DMS114 treated with DMSO at 0.1 percent for 48 hours (cell line): ENCODE results near the gene OR8G5.
"Not testable (repeated sequence)": the region's sequence is repeated elsewhere in the genome, so short reads cannot be mapped to it uniquely, and the experiment has no call there.

Source experiments
- DNase-seq: peaks from one replicate; lab custom pipeline; 2025; ENCODE audit not compliant: unreplicated experiment; lab: John Stamatoyannopoulos, UW

Gene OR8G5, protein sequence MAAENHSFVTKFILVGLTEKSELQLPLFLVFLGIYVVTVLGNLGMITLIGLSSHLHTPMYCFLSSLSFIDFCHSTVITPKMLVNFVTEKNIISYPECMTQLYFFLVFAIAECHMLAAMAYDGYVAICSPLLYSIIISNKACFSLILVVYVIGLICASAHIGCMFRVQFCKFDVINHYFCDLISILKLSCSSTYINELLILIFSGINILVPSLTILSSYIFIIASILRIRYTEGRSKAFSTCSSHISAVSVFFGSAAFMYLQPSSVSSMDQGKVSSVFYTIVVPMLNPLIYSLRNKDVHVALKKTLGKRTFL

GRCh38 chr11:124256076-124256475, at the start of gene OR8G5:
OR8G5 (plus strand) TSS chr11:124256376; CDS start chr11:124264932, 8,556 bp downstream.
- no peak for DNase-seq

GRCh38 chr11:124207102-124207792, 48.9 kb upstream of the OR8G5 start:
- DNase-seq, result no peak

DNA sequence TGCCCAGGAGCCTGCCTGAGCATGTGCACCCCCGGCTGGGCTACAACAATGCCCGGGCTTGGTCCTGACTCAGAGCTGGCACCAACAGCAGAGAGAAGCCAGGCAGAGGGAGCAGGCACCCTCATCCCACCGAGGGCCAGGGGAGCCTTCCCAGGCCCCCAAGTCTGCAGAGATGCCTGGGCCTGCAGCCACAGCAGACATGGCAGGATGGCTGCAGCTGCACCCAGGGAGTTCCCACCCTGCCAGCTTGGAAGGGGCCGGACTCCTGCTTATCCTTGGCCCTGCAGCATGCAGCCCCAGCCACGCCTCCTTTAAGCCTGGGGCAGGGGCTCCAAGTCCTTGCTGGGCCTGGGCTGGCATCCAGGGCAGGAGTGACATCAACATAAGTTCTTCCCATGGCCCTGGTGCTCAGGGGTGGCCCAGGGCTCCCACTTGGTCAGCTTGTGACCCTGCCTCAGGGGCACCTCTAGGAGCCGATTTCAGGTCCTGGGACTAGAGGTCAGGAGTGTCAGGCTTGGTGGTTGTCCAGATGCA, 46.3 kb upstream of the OR8G5 start:
- no peak for DNase-seq

GRCh38 chr11:124210421-124210820, 45.8 kb upstream of the OR8G5 start:
- no peak for DNase-seq

GRCh38 chr11:124211321-124211720, 44.9 kb upstream of the OR8G5 start:
- no peak for DNase-seq

- no peak for DNase-seq
Observed at GRCh38 chr11:124214027-124214426, 42.1 kb upstream of the OR8G5 start.

- no peak for DNase-seq
Observed at GRCh38 chr11:124219126-124219525, 37.0 kb upstream of the OR8G5 start.

DNA sequence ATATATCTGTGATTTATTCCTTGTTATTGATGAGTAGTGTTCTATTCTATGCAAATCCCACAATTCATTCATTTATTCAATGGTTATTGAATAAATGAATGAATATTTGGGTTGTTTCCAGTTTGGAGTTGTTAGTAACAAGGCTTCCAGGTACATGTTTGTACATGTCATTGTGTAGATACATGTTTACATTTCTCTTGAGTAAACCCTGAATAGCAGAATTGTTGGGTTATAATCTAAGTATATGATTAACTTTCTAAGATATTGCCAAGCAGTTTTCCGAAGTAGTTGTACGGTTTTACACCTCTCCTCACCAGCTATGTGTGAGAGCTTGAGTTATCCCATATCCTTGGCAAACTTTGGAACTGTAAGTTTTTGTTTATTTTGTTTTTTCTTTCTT, 33.8 kb upstream of the OR8G5 start:
- DNase-seq, result no peak

DNA sequence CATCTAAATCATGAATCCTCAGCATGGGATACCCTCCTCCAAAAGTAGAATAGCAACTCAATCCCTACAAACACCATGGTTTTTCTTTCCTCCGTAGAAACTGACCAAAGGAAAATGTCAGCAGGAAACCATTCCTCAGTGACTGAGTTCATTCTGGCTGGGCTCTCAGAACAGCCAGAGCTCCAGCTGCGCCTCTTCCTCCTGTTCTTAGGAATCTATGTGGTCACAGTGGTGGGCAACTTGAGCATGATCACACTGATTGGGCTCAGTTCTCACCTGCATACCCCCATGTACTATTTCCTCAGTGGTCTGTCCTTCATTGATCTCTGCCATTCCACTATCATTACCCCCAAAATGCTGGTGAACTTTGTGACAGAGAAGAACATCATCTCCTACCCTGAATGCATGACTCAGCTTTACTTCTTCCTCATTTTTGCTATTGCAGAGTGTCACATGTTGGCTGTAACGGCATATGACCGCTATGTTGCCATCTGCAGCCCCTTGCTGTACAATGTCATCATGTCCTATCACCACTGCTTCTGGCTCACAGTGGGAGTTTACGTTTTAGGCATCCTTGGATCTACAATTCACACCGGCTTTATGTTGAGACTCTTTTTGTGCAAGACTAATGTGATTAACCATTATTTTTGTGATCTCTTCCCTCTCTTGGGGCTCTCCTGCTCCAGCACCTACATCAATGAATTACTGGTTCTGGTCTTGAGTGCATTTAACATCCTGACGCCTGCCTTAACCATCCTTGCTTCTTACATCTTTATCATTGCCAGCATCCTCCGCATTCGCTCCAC, 31.4 kb upstream of the OR8G5 start:
- not testable (repeated sequence) for DNase-seq

- no peak for DNase-seq
Observed at GRCh38 chr11:124225471-124225870, 30.7 kb upstream of the OR8G5 start.

DNA sequence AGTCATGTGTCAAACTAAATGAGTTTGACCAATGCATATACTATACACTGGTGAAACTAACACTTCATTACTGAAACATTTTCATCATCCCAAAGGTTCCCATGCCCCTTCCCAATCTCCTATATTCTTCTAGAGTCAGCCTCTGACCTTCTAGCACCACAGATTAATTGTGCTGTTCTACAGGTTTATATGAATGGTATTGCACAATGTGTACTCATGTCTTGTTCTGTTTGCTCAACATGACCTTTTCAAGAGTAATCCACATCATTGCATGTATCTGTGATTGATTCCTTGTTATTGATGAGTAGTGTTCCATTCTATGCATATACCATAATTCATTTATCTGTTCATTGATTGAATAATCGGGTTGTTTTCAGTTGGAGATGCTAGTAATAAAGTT, 22.8 kb upstream of the OR8G5 start:
- DNase-seq, result no peak

- no peak for DNase-seq
Observed at GRCh38 chr11:124238512-124238911, 17.7 kb upstream of the OR8G5 start.

DNA sequence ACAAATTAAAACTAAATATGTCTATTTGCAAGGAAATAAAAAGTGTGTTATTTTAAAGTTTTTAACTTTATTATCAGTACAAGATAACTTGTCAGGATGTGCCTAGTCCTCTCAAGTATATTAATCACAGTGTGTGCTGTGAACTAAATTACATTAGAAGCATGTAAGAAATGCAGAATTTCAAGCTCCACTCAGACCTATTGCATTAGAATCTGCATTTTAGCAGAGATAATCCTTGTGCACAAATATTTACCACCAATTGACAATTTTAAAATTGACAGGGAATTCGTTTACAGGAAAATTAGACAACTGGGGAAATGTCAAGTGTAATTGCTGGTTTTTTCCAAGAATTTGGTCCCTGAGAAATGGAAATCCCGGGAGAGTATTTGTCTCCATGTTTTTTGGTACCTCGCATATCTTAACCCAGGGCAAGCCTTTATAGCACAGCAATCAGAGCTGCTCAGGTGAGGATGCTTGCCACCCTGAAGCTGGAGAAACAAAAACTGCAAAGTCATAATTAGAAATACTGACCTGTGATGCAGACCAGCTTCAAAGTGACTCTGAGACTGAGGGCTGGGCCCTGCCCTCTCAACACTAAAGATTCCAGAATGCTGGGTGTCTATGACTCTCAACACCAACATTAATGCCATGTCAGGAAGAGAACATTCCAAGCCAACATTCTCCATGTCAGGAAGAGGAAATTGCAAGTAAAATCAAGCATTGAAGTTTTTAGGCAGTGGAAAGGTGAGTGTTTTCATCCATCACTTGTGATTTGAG, 15.4 kb upstream of the OR8G5 start, which contains the start of gene OR8G1:
Gene OR8G1 (plus strand): TSS at position 475 of the 777 bp plus-strand sequence. CDS start 8,581 bp downstream, outside the sequence.
- DNase-seq, result no peak

DNA sequence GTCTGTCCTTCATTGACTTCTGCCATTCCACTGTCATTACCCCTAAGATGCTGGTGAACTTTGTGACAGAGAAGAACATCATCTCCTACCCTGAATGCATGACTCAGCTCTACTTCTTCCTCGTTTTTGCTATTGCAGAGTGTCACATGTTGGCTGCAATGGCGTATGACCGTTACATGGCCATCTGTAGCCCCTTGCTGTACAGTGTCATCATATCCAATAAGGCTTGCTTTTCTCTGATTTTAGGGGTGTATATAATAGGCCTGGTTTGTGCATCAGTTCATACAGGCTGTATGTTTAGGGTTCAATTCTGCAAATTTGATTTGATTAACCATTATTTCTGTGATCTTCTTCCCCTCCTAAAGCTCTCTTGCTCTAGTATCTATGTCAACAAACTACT, 6.3 kb upstream of the OR8G5 start:
- not testable (repeated sequence) for DNase-seq

- not testable (repeated sequence) for DNase-seq
Observed at GRCh38 chr11:124265041-124265440, 8.9 kb downstream of the OR8G5 start.

DNA sequence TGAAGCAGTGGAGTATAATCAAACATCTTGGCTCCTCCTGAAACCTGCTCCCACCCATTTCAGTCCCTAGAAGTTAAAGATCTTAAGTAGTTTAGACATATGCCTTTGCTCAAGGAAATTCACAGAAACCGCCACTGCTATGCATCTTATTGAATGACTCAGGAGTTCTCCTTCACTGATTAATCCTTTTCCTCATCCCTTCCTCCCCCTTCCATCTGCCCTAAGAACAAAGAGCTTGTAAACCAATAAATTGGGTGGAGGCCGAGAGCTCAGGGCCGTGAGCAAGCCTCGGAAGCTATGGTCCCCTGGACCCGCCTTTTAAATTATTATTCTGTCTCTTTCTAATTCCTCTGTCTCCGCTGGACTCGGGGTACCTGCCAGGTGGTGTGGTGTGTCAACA, 14.7 kb downstream of the OR8G5 start:
- not testable (repeated sequence) for DNase-seq

GRCh38 chr11:124274000-124274399, 17.8 kb downstream of the OR8G5 start:
- no peak for DNase-seq

GRCh38 chr11:124276081-124276480, 19.9 kb downstream of the OR8G5 start:
- DNase-seq, result no peak

GRCh38 chr11:124277207-124277606, 21.0 kb downstream of the OR8G5 start:
- DNase-seq, result no peak

DNA sequence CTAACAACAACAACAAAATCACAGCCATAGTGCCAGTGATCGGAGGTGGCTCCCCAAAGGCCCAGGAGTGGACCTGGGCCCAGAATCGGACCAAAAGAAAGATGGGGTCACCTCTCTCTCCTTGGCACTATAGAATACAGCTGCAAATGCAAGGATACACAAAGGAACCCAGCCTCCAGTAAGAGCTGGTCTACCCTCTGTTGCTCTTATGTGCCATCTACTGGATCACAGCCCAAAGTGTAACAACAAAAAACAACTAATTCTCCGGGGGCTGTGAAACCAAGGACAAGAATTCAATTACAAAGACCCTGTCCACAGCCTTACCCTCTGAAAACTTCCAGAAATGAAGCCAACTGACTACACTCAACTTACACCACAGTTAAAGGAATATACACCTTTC, 21.6 kb downstream of the OR8G5 start:
- DNase-seq, result no peak

GRCh38 chr11:124278261-124278660, 22.1 kb downstream of the OR8G5 start:
- no peak for DNase-seq
